Glutamatergic neuron (in vitro differentiated cells): ENCODE measurements around the gene FRMD4A. TPM values are rescaled to one million over a fixed set of nuclear protein-coding genes. Genes with fewer than 3 reads are reported as not detected.

Source experiments
- DNase-seq: peaks from one replicate; pipeline ENCODE4 v3.0.0; 2022
- H3K27ac Mint-ChIP-seq: one replicate; pipeline ENCODE4 v1.8.0; 2020; ENCODE audit warnings: mild to moderate bottlenecking, mixed read lengths, inconsistent platforms; ENCODE audit not compliant: unreplicated experiment
- H3K27me3 Mint-ChIP-seq: one replicate; pipeline ENCODE4 v1.8.0; 2020; ENCODE audit warnings: mild to moderate bottlenecking, moderate library complexity, mixed read lengths, inconsistent platforms; ENCODE audit not compliant: unreplicated experiment
- H3K36me3 Mint-ChIP-seq: one replicate; pipeline ENCODE4 v1.8.0; 2020; ENCODE audit warnings: mild to moderate bottlenecking, mixed read lengths, inconsistent platforms; ENCODE audit not compliant: unreplicated experiment
- H3K4me1 Mint-ChIP-seq: one replicate; pipeline ENCODE4 v1.8.0; 2020; ENCODE audit warnings: mild to moderate bottlenecking, low read depth, mixed read lengths, inconsistent platforms; ENCODE audit not compliant: unreplicated experiment
- H3K4me3 Mint-ChIP-seq: one replicate; pipeline ENCODE4 v1.8.0; 2020; ENCODE audit warnings: mild to moderate bottlenecking, mixed read lengths, inconsistent platforms; ENCODE audit not compliant: unreplicated experiment
- H3K9me3 Mint-ChIP-seq: one replicate; pipeline ENCODE4 v1.8.0; 2020; ENCODE audit warnings: mild to moderate bottlenecking, moderate library complexity, mixed read lengths, inconsistent platforms; ENCODE audit not compliant: unreplicated experiment
- total RNA-seq: library from RNA; stranded (reverse); fragmentation: NEBNext Ultra II Directional; extraction: Animal tissue kit (Norgen Biotek cat#: 25700); gene quantifications from one replicate; pipeline ENCODE4 v1.2.1, GENCODE V29; 2021; ENCODE audit not compliant: unreplicated experiment
- TF ChIP-seq, protein P1 (sequence below): fragments of 200-600 bp; sonication (generic); IDR thresholded peaks from one replicate; pipeline ENCODE4 v1.5.0; 2021; ENCODE audit not compliant: partially characterized antibody, unreplicated experiment

The FRMD4A gene
- total RNA-seq, 1 donor from 2014 or later, result 70.6 TPM

- TF ChIP-seq, protein P1, sequence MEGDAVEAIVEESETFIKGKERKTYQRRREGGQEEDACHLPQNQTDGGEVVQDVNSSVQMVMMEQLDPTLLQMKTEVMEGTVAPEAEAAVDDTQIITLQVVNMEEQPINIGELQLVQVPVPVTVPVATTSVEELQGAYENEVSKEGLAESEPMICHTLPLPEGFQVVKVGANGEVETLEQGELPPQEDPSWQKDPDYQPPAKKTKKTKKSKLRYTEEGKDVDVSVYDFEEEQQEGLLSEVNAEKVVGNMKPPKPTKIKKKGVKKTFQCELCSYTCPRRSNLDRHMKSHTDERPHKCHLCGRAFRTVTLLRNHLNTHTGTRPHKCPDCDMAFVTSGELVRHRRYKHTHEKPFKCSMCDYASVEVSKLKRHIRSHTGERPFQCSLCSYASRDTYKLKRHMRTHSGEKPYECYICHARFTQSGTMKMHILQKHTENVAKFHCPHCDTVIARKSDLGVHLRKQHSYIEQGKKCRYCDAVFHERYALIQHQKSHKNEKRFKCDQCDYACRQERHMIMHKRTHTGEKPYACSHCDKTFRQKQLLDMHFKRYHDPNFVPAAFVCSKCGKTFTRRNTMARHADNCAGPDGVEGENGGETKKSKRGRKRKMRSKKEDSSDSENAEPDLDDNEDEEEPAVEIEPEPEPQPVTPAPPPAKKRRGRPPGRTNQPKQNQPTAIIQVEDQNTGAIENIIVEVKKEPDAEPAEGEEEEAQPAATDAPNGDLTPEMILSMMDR, result no peak
- H3K9me3 Mint-ChIP-seq, result peaks cover 6% of the 10 kb centered on the region
- H3K27me3 Mint-ChIP-seq, result peaks cover 4% of the 10 kb centered on the region
- peaks cover 27% of the 10 kb centered on the region for H3K4me1 Mint-ChIP-seq
- DNase-seq, result no peak
- no peak overlapping the region for H3K27ac Mint-ChIP-seq
- no peak overlapping the region for H3K4me3 Mint-ChIP-seq
- peaks cover 4% of the 10 kb centered on the region for H3K36me3 Mint-ChIP-seq
These were observed 598.3 kb downstream of the FRMD4A start for GRCh38 chr10:13732465-13732881.

GRCh38 chr10:13731799-13732198 lies 598.9 kb downstream of the FRMD4A start:
- Mint-ChIP-seq H3K4me1 (peaks cover 25% of the 10 kb centered on the region), H3K9me3 (peaks cover 6% of the 10 kb centered on the region), H3K27me3 (peaks cover 4% of the 10 kb centered on the region), H3K36me3 (peaks cover 8% of the 10 kb centered on the region), H3K27ac (no peak overlapping the region), H3K4me3 (no peak overlapping the region)
- no peak for DNase-seq
- TF ChIP-seq, protein P1, result no peak

DNA sequence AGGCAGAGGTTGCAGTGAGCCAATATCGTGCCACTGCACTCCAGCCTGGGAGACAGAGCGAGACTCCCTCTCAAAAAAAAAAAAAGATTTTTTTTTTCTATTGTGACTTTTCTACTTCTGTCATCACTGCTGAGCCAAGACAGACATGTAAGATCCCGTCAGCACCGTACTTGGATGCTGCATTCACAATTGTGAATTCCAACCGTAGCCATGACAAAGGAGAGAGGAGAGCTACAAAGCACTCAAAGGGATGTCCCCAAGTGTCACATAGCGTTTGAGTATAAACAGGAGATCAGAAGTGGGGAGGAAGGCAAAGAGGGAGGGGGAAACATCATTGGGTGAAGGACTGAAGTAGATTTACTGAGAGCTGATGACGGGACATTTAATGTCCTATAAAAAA lies 599.8 kb downstream of the FRMD4A start:
- TF ChIP-seq, protein P1, result no peak
- H3K27ac Mint-ChIP-seq, result no peak overlapping the region
- H3K4me3 Mint-ChIP-seq, result no peak overlapping the region
- no peak for DNase-seq
- H3K36me3 Mint-ChIP-seq, result peaks cover 12% of the 10 kb centered on the region
- H3K27me3 Mint-ChIP-seq, result peaks cover 2% of the 10 kb centered on the region
- H3K4me1 Mint-ChIP-seq, result peaks cover 25% of the 10 kb centered on the region
- H3K9me3 Mint-ChIP-seq, result peaks cover 6% of the 10 kb centered on the region

GRCh38 chr10:13730306-13730652 lies 600.4 kb downstream of the FRMD4A start:
- peaks cover 5% of the 10 kb centered on the region for H3K9me3 Mint-ChIP-seq
- H3K36me3 Mint-ChIP-seq, result peaks cover 12% of the 10 kb centered on the region
- TF ChIP-seq, protein P1, result no peak
- H3K27me3 Mint-ChIP-seq, result peaks cover 2% of the 10 kb centered on the region
- no peak overlapping the region for H3K4me3 Mint-ChIP-seq
- DNase-seq, result no peak
- peaks cover 25% of the 10 kb centered on the region for H3K4me1 Mint-ChIP-seq
- peak overlapping the region; percentile 67 for H3K27ac Mint-ChIP-seq

DNA sequence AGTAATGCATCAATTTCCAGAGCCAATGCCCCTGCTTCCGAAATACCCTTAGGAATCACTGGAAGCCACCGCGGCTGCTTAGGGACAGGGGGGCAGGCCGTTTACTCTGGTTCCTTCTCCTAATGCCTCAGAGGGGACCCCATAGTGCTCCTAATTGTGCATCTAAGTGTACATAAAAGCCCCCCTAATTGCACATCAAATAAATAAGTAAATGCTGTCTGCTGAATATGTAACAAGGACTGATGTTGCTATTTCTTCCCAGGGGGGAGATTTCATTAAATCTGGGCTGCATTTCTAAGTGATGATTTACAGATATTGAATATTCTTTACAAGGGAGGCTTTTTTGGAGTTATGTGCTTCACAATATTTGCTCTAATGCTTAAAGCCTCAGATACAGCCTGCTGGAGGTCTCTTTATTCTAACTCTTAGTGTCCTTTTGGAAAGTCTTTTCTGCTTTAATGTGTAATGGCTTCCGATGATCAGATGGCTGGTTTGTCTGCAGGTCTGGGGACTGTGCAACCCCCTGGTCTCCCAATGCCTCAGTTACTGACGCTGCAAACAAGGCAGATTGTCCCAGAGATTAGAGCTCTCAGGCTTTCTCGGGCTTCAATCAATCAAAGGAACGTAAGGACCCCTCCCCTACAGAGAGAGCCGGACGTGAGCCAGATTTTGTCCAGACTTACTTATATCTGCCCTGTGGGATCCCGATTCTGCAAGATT lies 601.0 kb downstream of the FRMD4A start:
- Mint-ChIP-seq H3K4me3 (no peak overlapping the region), H3K36me3 (peaks cover 12% of the 10 kb centered on the region), H3K27ac (peak overlapping the region; percentile 67)

More for the DNA sequence above, 601.0 kb downstream of the FRMD4A start:
- H3K27me3 Mint-ChIP-seq, result peaks cover 2% of the 10 kb centered on the region
- H3K4me1 Mint-ChIP-seq, result peaks cover 25% of the 10 kb centered on the region
- TF ChIP-seq, protein P1, result no peak
- no peak for DNase-seq
- H3K9me3 Mint-ChIP-seq, result peaks cover 8% of the 10 kb centered on the region
